Stimulated activated CD4-positive, alpha-beta T cell treated with anti-CD3 and anti-CD28 coated beads, Interleukin-15, amount 100 ng/mL, for 1 hour (primary cell): ENCODE data around the gene PCLAF.
"Not testable (repeated sequence)": the region's sequence is repeated elsewhere in the genome, so short reads cannot be mapped to it uniquely, and the experiment has no call there.

Experiments used
- DNase-seq, 2 donors: peaks; one replicate each; pipeline ENCODE4 v3.0.0-alpha.2; 2020; ENCODE audit warnings: low read depth in 1 of 2, low spot score in 1 of 2

PCLAF gene

GRCh38 chr15:64369078-64369607 is 12.1 kb downstream of the PCLAF start:
- no peak for DNase-seq

DNA sequence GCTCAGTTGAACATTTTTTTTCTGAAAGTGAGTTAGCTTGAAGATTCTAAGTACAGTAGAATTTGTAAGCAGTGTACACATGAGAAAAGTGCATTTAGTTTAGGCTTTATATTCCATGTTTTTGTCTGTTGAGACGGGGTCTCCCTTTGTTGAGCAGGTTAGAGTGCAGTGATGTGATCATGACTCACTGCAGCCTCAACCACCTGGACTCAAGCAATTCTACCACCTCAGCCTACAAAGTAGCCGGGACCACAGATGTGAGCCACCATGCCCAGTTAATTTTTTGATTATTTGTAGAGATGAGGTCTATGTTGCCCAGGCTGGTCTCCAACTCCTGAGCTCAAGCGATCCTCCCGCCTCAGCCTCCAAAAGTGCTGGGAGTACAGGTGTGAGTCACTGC is 20.0 kb downstream of the PCLAF start:
- no peak for DNase-seq

- DNase-seq: no peak
Measured at GRCh38 chr15:64356710-64357040, 24.6 kb downstream of the PCLAF start.

DNA sequence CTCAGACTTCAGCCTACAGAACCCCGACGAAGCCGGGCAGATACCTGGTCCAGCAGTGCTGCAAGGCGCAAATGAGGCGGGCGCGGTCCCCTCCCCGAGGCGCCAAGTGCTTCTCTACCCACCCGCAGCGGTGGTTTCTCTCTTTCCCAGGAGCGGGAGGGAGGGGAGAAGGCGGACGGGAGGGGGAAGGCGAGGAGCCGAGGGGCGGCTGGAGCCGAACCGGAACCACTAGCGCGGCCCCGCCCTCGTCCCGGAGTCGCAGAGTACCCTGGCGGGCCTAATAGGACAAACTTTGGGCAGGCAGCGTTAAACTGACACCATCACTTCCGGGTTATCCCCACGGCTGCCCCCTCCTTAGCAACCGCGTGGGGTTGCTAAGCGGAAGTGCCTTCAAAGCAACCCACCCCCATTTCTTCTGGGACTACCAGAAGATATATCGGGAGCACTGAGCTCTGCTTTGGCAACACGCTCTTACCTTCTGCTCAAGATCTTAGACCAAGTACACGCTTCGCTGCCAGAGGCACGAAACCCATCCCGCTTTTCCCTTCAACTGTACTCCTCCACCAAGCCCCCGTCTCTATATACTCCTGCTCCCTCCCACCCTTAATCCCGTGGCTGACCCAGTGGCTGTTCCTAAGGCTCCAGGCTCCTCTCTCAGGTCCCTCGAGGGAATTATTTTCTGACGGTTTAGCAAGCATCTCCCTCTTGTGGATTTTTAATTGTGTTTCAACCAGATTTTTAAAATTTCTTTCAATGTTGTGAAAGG is 25.1 kb downstream of the PCLAF start, which contains the start of gene CSNK1G1:
CSNK1G1 (minus strand) TSS at position 230 of the 766 bp plus-strand sequence. CDS start 55,674 bp downstream, outside the sequence.
- DNase-seq: peak; percentile 80 to 88

- peak; percentile 3 to 22 for DNase-seq
Measured at GRCh38 chr15:64355348-64355943, 25.8 kb downstream of the PCLAF start.

GRCh38 chr15:64354688-64355344 is 26.4 kb downstream of the PCLAF start:
- DNase-seq: no peak

DNA sequence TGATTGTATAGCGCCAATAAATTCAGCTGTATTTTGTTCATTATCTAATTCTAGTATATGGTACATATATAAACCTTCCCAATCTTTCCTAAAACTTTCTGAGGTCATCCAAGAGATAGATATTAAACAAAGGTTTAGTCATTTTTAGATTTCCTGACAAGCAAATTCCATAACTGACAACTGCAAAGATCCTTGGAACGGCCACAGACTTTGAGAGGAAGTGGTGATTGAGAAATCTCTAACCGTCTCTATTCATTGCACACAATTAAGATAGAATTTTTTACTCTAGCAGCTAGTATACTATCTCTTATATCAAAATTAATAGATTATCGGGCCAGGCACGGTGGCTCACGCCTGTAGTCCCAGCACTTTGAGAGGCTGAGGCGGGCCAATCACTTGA is 30.0 kb downstream of the PCLAF start:
- no peak for DNase-seq

- no peak for DNase-seq
Measured at GRCh38 chr15:64349375-64349774, 31.9 kb downstream of the PCLAF start.

GRCh38 chr15:64348455-64348854 is 32.8 kb downstream of the PCLAF start:
- DNase-seq: no peak

- DNase-seq: not testable (repeated sequence)
Measured at GRCh38 chr15:64346242-64346641, 35.0 kb downstream of the PCLAF start.

DNA sequence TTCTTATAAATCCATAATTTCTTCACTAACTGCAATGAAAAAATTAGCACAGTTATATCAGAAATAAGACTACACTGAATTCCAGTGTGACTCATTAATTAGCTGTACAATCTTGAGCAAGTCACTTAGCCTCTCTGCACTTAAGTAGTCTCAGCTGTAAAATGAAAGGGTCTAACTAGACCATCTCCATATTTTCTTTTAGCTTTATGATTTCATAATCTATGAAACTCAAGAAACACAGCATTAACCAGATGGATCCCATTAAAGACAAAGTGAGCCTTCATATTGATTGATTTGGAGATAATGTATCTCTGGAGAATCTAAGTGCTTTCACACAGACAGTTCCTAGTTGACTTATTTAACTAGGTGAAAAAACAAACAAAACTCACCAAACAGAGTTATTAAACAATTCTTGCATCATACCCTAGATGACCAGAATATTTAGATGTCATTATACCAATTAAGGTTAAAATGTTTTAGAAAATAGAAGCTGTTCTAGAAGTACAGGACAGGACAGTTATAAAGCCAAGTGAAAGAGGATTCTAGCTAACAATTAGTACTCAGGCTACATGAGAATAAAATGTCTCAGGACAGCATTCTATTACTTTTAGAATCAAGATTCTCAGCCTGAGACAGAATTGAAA is 36.5 kb downstream of the PCLAF start:
- DNase-seq: no peak

GRCh38 chr15:64343841-64344240 is 37.4 kb downstream of the PCLAF start:
- no peak for DNase-seq

- DNase-seq: no peak
Measured at GRCh38 chr15:64343222-64343621, 38.0 kb downstream of the PCLAF start.

- DNase-seq: no peak
Measured at GRCh38 chr15:64341961-64342360, 39.3 kb downstream of the PCLAF start.

DNA sequence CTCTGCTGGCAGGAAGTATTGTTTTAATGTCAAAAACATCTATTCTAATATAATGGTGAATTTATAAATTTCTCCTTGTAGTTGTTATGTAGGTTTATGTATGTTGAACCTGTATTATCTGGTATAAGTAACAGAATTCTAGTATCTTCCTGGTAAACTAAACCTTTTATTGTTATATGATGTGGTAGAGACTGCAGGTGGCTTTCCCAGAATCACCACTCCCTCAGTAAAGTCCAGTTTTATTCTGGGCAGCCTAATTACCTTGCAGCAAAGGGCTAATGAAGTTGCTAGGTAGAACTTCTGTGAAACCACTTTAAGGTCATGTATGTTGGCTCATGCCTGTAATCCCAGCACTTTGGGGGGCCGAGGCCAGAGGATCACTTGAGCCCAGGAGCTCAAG is 40.9 kb downstream of the PCLAF start:
- no peak for DNase-seq

GRCh38 chr15:64337761-64338160 is 43.5 kb downstream of the PCLAF start:
- no peak for DNase-seq

DNA sequence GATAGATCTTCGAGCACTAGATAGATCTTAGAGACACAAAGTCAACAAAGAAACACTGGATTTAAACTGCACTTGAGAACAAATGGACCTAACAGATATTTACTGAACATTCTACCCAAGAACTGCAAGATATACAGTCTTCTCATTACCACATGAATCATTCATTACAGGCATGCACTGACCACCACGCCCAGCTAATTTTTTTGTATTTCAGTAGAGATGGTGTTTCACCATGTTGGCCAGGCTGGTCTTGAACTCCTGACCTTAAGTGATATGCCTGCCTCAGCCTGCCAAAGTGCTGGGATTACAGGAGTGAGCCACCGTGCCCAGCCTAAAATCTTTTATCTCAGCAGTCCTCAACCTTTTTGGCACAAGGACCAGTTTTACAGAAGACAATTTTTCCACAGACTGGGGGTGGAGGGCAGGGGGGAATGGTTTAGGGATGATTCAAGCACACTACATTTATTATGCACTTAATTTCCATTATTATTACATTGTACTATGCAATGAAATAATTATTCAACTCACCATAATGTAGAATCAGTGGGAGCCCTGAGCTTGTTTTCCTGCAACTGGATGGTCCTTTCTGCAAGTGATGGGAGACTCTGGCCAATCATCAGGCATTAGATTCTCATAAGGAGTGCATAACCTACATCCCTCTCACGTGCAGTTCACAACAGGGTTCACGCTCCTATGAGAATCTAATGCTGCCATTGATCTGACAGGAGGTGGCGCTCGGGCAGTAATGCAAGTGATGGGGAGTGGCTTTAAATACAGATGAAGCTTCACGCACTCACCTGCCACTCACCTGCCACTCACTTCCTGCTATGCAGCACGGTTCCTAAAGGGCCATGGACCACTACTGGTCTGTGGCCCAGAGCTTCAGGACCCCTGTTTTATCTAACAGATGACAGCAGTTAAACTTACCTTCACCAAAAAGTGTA is 47.0 kb downstream of the PCLAF start:
- DNase-seq: peak; percentile 4 to 12

DNA sequence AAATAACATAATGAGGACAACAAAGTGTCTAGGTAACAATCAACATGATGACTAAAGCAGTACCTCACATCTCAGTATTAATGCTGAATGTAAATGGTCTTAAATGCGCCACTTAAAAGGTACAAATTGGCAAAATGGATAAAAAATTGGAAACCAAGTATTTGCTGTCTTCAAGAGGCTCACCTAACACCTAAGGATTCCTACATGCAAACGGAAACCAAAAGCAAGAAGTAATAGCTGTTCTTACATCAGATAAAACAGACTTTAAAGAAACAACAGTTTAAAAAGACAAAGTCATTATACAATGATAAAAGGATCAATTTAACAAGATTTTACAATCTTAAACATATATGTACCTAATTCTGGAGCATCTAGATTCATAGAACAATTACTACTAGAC is 47.7 kb downstream of the PCLAF start:
- no peak for DNase-seq

DNA sequence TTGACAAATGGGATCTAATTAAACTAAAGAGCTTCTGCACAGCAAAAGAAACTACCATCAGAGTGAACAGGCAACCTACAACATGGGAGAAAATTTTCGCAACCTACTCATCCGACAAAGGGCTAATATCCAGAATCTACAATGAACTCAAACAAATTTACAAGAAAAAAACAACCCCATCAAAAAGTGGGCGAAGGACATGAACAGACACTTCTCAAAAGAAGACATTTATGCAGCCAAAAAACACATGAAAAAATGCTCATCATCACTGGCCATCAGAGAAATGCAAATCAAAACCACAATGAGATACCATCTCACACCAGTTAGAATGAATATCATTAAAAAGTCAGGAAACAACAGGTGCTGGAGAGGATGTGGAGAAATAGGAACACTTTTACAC is 49.6 kb downstream of the PCLAF start:
- DNase-seq: not testable (repeated sequence)

- DNase-seq: not testable (repeated sequence)
Measured at GRCh38 chr15:64326975-64327374, 54.3 kb downstream of the PCLAF start.
